Small intestine (tissue), 7 donors: ENCODE results near the gene C5AR2. TPM values are rescaled to one million over a fixed set of nuclear protein-coding genes. Genes with fewer than 3 reads are reported as not detected.

Source experiments
- DNase-seq, 2 donors: peaks; one replicate each; pipeline versions ENCODE4 v3.0.0 to v3.0.0-alpha.2; 2013
- FAIRE-seq: peaks from 2 replicates; lab custom pipeline; 2012; peaks lifted over from hg19 to GRCh38; lab: Jason Lieb, UNC
- H3K27ac ChIP-seq, 3 donors: one replicate each; pipeline ENCODE4 v1.5.1; 2013; ENCODE audit warnings: low read length in 2 of 3, mild to moderate bottlenecking in 2 of 3, control low read depth in 1 of 3, inconsistent platforms in 1 of 3, low read depth in 1 of 3, moderate library complexity in 1 of 3
- H3K27me3 ChIP-seq, 3 donors: one replicate each; pipeline ENCODE4 v1.6.1; 2013; ENCODE audit warnings: low read length in 3 of 3, inconsistent platforms in 1 of 3; ENCODE audit not compliant: control insufficient read depth in 3 of 3, insufficient read depth in 3 of 3
- H3K36me3 ChIP-seq, 3 donors: one replicate each; pipeline ENCODE4 v1.6.1; 2013; ENCODE audit warnings: low read length in 3 of 3, inconsistent platforms in 1 of 3, low read depth in 1 of 3, mild to moderate bottlenecking in 1 of 3, moderate library complexity in 1 of 3; ENCODE audit not compliant: control insufficient read depth in 3 of 3, insufficient read depth in 2 of 3
- H3K4me1 ChIP-seq, 3 donors: one replicate each; pipeline ENCODE4 v1.6.1; 2013; ENCODE audit warnings: low read length in 2 of 3, inconsistent platforms in 1 of 3, low read depth in 1 of 3, mild to moderate bottlenecking in 1 of 3, moderate library complexity in 1 of 3; ENCODE audit not compliant: control insufficient read depth in 3 of 3, insufficient read depth in 2 of 3
- H3K4me3 ChIP-seq, 3 donors: one replicate each; pipeline ENCODE4 v1.5.1; 2013; ENCODE audit warnings: low read length in 3 of 3, control low read depth in 1 of 3, inconsistent platforms in 1 of 3, low read depth in 1 of 3, mild to moderate bottlenecking in 1 of 3, moderate library complexity in 1 of 3
- H3K9me3 ChIP-seq, 2 donors: one replicate each; pipeline ENCODE4 v1.6.1; 2013; ENCODE audit warnings: low read depth in 1 of 2, low read length in 1 of 2; ENCODE audit not compliant: control insufficient read depth in 2 of 2, insufficient read depth in 1 of 2
- WGBS, 3 donors: extraction: QIAGEN DNeasy Blood & Tissue Kit; methylation state at CpG; one replicate each; pipeline ENCODE4 v1.1.7; 2013; 5-methylcytosine and 5-hydroxymethylcytosine counted together
- polyA plus RNA-seq, 4 donors: library from polyadenylated mRNA; stranded (reverse) in 3 of 4; unstranded in 1 of 4; fragments of 200-250 nt in 3 of 4; fragments of 120-200 nt in 1 of 4; gene quantifications; one replicate each; pipeline versions ENCODE4 v1.2.1 to v1.2.3, GENCODE V29; 2013
- donor health status: healthy with polysubstance abuse.
- donor health status: control.
- donor health status: control.
- donor health status: Bipolar disorder and iron deficiency.
- donor health status: healthy.

C5AR2 gene
- polyA plus RNA-seq, 4 donors, result 0.10 to 0.91 TPM; not detected in 2

DNA sequence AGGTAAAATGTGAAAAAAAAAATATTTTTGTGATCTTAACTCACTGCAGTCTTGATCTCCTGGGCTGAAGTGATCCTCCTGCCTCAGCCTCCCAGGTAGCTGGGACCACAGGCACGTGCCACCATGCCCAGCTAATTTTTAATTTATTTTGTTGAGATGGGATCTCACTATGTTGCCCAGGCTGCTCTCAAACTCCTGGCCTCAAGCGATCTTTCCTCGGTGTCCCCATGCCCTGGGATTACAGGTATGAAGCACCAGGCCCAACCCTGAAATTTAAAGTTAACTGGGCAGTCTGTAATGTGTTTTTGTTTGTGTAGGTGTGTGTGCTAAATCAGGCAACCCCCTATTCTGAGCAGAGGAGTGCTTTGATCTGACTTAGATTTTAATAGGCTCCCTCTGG lies 25.7 kb upstream of the C5AR2 start:
- no peak for FAIRE-seq
- H3K27ac ChIP-seq, result no peak overlapping the region
- no peaks in the 10 kb centered on the region for H3K4me1 ChIP-seq
- H3K9me3 ChIP-seq, result no peaks in the 10 kb centered on the region
- no peak for DNase-seq
- H3K36me3 ChIP-seq, result no peaks in the 10 kb centered on the region
- no peaks in the 10 kb centered on the region for H3K27me3 ChIP-seq
- H3K4me3 ChIP-seq, result no peak overlapping the region
- WGBS, 3 donors, result 84 to 93% (median 84%) methylated on average over 3 of the region's 3 CpGs

- H3K36me3 ChIP-seq, result no peaks in the 10 kb centered on the region
- no peak for FAIRE-seq
- no peaks in the 10 kb centered on the region for H3K4me1 ChIP-seq
- no peak for DNase-seq
- H3K27me3 ChIP-seq, result peaks cover 0 to 2% (median 0%) of the 10 kb centered on the region in 3 donors
- no peak overlapping the region for H3K4me3 ChIP-seq
- 69 to 84% (median 70%) methylated on average over 8 of the region's 8 CpGs for WGBS, 3 donors
- no peaks in the 10 kb centered on the region for H3K9me3 ChIP-seq
- no peak overlapping the region for H3K27ac ChIP-seq
Observed at GRCh38 chr19:47309038-47309437, 22.9 kb upstream of the C5AR2 start.

- 41 to 56% (median 44%) methylated on average over 12 of the region's 12 CpGs for WGBS, 3 donors
- Histone ChIP-seq H3K9me3 (no peaks in the 10 kb centered on the region), H3K36me3 (no peaks in the 10 kb centered on the region), H3K4me1 (no peaks in the 10 kb centered on the region), H3K27me3 (peaks cover 0 to 2% (median 0%) of the 10 kb centered on the region in 3 donors), H3K4me3 (no peak within 1 kb of the TSS), H3K27ac (no peak within 1 kb of the TSS)
- DNase-seq (no peak), FAIRE-seq (no peak)
Observed at GRCh38 chr19:47309608-47310007, 22.4 kb upstream of the C5AR2 start, which contains the start of gene C5AR1. TSS of gene C5AR1 (plus strand) at chr19:47309861. CDS start at chr19:47309896, 35 bp downstream.

- Histone ChIP-seq H3K36me3 (no peaks in the 10 kb centered on the region), H3K4me1 (no peaks in the 10 kb centered on the region), H3K4me3 (no peak overlapping the region), H3K27ac (no peak overlapping the region), H3K9me3 (peaks cover 0 to 2% of the 10 kb centered on the region in 2 donors), H3K27me3 (peaks cover 0 to 2% (median 0%) of the 10 kb centered on the region in 3 donors)
- no peak for DNase-seq
- 80 to 88% (median 84%) methylated on average over 2 of the region's 2 CpGs for WGBS, 3 donors
- FAIRE-seq, result no peak
Observed at GRCh38 chr19:47310323-47310722, 21.7 kb upstream of the C5AR2 start.

DNA sequence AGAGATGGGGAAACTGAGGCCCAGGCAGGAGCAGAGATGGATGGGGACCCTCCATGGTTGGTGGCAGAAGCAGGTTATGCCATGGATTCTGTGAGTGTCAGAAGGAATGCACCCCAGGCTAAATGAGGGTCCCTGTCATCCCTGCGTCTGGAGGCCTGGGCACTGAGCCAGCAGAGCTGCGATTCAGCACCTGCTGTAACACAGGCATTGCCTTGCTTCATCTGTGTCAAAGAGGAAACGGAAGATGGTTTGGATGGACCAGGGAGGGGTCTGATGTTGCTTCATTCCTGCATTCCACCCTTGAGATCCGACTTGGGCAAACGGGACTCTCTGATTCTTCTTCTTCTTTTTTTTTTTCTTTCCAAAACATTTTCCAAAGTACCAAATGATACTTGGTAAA lies 21.2 kb upstream of the C5AR2 start:
- H3K9me3 ChIP-seq, result peaks cover 0 to 2% of the 10 kb centered on the region in 2 donors
- H3K4me3 ChIP-seq, result no peak overlapping the region
- no peak for FAIRE-seq
- no peaks in the 10 kb centered on the region for H3K4me1 ChIP-seq
- H3K36me3 ChIP-seq, result no peaks in the 10 kb centered on the region
- DNase-seq, result no peak
- H3K27ac ChIP-seq, result no peak overlapping the region
- peaks cover 0 to 2% (median 0%) of the 10 kb centered on the region in 3 donors for H3K27me3 ChIP-seq
- 11 to 18% (median 16%) methylated on average over 5 of the region's 5 CpGs for WGBS, 3 donors

DNA sequence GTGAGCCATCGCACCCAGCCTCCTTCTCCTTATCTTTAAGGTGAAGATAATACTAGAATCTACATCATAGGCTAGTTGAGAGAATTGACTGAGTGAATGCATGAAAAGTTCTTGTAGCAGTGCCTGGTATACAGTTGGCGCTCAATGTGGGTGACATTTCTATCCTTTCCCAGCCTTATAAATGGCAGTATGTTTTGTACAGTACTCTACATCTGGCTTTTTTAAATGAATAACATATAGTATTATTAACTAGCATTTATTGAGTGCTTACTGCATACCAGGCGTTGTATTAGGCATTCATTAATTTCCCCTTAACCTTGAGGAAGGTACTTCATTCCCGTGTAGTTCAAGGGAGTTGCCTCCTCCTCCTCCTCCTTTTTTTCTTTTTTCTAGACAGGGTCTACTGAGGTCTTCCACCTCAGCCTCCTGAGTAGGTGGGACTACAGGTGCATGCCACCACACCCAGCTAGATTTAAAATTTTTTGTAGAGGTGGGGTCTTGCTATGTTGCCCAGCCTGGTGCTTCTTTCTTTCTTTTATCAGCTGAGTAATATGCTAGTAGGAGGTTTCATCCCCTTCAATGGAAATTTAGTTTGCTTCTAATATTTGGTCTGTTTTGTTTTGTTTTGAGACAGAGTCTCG lies 19.5 kb upstream of the C5AR2 start:
- Histone ChIP-seq H3K36me3 (no peaks in the 10 kb centered on the region), H3K27ac (no peak overlapping the region), H3K9me3 (peaks cover 0 to 2% of the 10 kb centered on the region in 2 donors), H3K27me3 (peaks cover 0 to 2% (median 0%) of the 10 kb centered on the region in 3 donors), H3K4me1 (no peaks in the 10 kb centered on the region), H3K4me3 (no peak overlapping the region)
- FAIRE-seq (no peak), DNase-seq (no peak)
- WGBS, 3 donors, result 73 to 90% (median 76%) methylated on average over 5 of the region's 5 CpGs

DNA sequence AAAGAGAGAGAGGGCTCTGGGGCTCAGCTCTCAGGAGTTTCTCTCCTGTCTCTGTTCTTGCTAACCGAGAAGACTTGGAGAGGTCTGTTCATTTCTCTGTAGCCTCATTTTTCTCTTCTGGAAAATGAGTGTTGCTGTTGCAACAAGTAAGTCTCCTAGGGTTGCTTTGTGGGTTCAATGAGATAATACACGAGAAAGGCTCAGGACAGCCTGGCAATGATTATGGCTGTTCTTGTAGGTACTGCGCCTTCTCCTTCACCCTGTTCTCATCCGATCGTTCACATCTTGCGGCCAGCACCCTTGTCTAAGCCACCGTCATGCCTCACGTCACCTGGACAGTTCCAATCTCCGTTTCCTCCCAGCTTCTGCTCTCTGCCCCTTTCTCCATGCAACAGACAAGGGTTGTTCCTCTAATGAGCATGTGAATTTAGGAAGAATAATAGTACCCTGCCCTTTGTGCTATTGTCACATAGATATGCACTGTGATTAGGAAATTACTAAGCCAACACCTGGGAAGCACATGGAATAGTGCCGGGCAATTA lies 18.1 kb upstream of the C5AR2 start:
- no peak overlapping the region for H3K27ac ChIP-seq
- peaks cover 0 to 2% of the 10 kb centered on the region in 2 donors for H3K9me3 ChIP-seq
- WGBS, 3 donors, result 68 to 79% (median 77%) methylated on average over 10 of the region's 10 CpGs
- peaks cover 0 to 2% (median 0%) of the 10 kb centered on the region in 3 donors for H3K27me3 ChIP-seq
- no peak for FAIRE-seq
- H3K36me3 ChIP-seq, result no peaks in the 10 kb centered on the region
- no peak for DNase-seq
- no peaks in the 10 kb centered on the region for H3K4me1 ChIP-seq
- no peak overlapping the region for H3K4me3 ChIP-seq

- H3K4me1 ChIP-seq, result no peaks in the 10 kb centered on the region
- peak overlapping the region in 1 of 3 donors; percentile 11 for H3K27ac ChIP-seq
- 32 to 39% (median 38%) methylated on average over 12 of the region's 12 CpGs for WGBS, 3 donors
- peak; percentile 14 to 42 for DNase-seq
- FAIRE-seq, result no peak
- no peak overlapping the region for H3K4me3 ChIP-seq
- peaks cover 0 to 2% (median 0%) of the 10 kb centered on the region in 3 donors for H3K27me3 ChIP-seq
- H3K9me3 ChIP-seq, result peaks cover 0 to 2% of the 10 kb centered on the region in 2 donors
- no peaks in the 10 kb centered on the region for H3K36me3 ChIP-seq
Observed at GRCh38 chr19:47315125-47315821, 16.7 kb upstream of the C5AR2 start.
